HG02623 (cell line): ENCODE data around the gene COL23A1.
"Not testable (repeated sequence)": the region's sequence is repeated elsewhere in the genome, so short reads cannot be mapped to it uniquely, and the experiment has no call there.

Source experiments
- ATAC-seq: cut with Tn5 transposase; IDR thresholded peaks from one replicate; pipeline ENCODE4 v1.9.1; 2021; ENCODE audit warnings: moderate library complexity; ENCODE audit not compliant: unreplicated experiment

The COL23A1 gene

DNA sequence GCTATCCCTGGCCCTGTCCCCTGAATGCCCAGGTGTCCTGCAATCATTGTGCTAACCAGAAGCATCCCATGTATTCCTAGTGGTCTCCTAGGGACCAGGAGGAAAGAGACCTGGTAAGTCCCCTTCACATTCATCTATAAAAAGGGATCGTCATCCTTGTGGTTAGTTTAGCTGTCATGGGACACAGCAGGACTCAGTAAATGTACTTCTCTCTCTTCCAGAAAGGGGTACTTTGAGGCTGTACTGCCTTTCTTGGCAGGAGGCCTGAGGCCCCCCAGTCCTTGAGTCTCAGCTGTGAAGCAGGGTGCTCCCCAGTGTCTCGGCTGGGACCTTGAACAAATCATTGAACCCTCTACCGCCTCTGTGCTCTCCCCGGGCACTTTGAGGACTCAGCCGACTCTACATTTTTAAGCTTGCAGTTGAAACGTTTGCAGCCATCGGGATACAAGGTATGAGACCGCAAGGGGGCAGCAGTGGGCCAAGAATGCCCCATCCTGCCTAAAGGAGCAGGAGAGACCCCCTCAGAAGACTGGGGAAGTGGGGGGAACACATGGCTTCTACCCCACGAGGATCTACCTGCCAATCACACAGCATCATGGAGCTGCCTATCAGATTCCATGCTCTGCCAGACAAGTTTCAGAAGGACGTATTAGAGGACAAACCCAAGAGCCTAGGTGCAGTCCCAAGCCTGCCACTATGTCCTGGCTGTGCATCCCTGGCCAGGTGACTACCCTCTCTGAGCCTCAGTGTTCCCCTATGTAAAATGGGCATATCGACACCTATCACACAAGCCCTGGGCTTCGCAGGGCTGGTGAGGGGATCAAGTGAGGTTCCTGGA is 355.2 kb downstream of the COL23A1 start:
- no peak for ATAC-seq

DNA sequence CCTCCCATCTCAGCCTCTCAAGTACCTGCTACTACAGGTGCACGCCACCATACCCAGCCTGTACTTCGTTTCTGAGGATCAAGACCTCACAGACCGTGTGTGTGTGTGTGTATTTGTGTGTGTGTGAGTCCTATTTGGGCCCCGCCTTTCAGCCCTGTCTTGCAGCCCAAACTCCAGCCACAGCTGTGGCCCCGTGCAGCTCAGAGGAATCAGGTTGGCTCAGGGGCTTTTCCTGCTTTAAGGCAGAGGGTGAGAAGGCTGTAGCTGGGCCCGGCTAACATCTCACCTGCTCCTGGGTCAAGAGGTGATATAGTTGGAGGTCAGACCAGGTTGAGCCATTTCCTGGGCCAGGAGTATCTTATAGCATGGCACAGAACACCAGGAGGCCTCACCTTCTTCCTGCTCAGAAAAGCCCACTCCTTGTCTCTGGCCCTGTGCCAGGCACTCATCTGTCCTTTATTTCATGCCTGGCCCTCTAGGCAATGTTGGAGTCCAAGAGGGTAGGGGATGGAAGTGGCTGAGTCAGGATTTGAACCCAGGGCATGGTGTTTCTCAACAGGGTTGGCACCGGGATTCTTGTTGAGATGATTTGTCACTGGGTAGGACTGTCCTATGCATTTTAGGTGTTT is 356.0 kb downstream of the COL23A1 start:
- ATAC-seq, result no peak

DNA sequence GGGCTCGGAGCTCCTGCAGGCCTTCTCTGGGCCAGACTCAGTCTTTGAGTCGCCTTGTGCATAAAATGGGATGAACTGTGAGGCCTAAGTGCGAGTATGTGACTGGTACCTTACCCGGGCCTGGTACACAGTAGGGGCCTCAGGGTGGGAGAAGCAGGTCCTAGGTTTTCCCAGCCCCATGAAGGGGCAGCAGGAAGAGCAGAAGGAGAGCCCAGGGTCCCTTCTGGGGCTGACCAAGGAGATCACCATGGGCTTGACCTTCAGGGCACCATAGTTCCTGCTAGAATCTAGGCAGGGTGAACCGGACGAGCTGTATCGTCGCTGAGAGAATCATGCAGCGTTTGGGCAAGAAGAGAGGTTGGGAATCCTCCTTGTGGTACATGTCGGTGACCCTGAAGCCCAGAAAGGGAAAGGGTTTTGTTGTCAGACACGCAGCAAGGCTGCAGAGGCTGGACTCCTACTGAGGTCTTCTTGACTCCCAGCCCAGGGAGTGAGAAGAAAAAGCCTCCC is 357.2 kb downstream of the COL23A1 start:
- no peak for ATAC-seq

DNA sequence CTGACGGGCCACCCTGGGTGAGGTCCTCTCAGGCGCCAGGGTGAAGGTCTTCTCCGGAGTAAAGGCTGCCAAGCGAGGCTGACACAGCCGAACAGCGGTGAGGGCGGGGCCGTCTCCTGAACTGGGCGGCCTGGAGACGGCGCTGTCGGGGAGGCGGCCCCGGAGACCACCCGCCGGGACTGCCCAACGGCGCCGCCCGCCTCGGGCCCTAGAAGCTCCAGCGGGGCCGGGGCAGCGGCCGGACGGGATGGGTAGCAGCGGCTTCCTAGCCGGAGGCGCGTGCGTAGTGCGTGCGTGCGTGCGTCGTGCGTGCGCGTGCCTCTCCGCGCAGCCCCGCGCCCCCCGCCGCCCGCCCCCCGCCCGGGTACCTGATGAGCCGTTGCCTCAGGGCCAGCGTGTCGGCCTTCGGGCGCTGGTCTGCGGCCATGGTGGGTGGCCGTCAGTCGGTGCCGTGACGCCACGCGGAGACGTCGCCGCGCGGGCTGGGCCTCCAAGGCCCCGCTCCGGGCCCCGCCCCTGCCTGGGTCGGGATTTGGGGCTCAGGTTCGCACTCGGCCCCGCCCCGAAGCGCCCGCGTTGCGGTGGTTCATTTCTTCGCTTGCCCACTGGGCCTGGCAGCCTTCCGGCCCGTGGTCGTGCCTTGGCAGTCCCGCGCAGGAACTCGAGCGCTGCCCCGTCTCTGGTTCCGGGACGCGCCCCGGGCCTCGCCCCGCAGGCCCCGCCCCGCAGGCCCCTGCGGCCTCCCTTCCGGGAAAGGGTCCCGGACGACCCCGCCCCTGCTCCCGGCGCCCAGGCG is 357.9 kb downstream of the COL23A1 start, which contains the start of gene PHYKPL:
TSS of gene PHYKPL (minus strand) at position 679 of the 796 bp plus-strand sequence. CDS start at position 427, 252 bp downstream.
- peak; percentile 59 for ATAC-seq

DNA sequence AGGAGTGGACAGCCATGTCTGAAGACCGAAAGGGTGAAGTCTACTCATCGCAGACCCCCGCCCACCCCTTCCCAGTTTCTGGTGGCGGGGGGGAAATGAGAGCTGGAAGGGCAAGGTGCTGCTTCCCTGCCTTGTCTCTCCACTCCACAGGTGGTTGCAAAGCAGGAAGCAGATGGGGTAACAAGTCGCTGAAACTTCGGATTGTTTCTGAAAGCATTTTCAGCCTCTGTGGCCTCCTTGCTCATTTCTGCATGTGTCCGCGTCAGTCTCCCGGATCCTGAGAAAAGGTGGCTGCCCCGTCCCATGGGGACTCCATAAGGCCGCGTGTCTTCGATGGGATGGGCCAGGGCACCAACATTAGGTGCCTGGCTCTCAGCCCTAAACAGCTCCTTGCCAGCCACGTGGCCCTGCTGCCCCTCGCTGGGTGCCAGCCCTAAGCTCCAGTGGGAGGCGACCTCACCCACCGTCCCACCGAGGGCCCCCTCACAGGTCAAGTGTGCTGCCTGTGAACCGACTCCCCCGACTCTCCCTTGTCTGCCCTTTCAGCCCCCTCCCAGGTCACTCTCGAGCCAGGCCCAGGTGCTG is 358.6 kb downstream of the COL23A1 start:
- no peak for ATAC-seq

DNA sequence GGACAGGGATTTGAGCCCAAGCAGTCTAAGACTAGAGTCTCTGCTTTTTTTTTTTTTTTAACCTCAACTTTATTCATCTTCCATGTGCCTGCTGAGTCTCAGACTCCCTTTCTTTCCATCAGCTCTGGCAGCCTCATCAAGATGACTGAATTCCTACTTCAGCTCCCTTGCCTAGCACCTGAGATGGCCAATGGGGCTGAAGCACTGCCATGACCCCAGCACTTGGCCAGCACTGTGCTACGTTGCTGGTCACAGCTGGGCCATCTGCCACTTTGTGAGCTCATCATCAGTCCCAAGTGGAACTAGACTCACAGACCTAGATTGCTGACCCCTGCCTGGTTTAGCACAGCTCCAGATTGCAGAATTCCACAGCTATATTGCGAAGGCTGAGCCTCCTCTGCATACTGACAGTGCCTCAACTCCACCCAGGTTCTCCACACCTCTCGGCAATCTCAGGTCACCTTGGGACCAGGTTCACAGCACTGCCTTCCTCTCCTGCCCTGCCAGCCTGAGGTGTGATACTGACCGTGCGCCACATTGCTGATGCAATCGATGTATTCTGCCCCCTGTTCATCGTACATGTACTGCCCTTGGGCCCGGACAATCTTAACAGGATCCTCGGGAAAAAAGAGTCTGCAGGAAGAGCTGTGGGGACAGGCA is 359.2 kb downstream of the COL23A1 start:
- ATAC-seq, result no peak

DNA sequence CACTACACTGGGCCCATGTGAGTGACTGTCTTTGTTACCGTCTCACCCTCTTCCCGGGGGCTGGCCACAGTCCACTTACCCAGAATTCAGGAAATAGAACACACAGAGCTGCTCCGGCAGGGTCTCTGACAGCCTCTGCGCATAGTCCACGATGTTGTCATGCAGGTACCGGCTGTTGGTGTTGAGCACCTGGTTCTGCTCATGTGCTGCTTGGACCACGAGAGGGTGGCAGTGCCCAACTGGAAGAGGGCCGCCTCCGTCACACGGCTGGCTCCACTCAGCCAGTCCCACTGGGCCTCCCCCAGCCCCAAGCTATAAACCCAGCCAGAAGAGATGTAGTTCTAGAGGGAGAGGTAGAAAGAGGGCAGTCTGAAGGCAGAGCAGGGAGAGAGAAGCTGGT is 360.3 kb downstream of the COL23A1 start:
- no peak for ATAC-seq

DNA sequence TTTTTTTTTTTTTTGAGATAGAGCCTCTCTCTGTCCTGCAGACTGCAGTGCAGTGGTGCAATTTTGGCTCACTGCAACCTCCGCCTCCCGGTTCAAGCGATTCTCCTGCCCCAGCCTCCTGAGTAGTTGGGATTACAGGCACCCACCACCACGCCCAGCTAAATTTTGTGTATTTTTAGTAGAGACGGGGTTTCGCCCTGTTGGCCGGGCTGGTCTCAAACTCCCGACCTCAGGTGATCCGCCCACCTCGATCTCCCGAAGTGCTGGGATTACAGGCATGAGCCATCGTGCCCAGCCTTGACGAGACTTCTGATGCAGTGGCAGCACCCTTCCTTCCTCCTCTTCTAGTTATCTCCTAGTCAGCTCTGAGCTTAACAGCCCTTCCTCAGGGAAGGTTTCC is 361.1 kb downstream of the COL23A1 start:
- ATAC-seq, result not testable (repeated sequence)

DNA sequence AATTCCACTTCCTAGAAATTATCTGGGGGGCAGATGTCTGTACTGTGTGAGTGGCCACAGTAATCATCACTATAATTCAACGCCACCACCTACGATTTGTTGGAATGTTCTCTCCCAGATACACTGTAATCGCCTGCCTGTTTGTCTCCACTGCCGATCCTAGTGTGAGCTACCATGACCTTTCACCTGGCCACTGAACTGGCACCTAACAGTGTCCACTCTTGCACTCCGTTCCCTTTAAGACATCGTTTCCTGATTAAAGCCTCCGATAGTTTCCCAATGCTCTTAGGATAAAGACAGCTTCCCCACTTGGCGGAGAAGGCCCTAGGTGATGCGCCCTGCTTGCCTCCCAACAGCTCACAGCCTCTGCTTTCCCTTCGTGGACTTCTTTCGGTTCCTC is 361.6 kb downstream of the COL23A1 start:
- no peak for ATAC-seq

DNA sequence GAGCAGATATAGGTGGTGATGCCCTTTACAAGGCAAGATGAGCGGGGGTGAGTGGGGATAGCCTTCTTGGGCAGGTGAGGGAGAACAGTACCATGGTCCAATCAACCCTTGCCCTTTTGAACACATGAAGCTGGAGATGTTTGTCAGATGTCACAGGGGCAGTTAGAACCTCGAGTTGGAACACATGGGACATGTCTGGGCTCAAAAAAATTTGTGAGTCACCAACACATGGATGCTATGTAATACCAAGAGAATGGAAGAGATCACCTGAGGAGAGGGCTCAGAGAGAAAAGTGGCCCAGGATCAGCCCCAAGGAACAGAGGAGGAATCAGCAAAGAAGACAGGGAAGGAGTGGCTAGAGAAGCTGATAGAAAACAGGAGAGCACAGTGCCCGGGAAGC is 362.3 kb downstream of the COL23A1 start:
- no peak for ATAC-seq

DNA sequence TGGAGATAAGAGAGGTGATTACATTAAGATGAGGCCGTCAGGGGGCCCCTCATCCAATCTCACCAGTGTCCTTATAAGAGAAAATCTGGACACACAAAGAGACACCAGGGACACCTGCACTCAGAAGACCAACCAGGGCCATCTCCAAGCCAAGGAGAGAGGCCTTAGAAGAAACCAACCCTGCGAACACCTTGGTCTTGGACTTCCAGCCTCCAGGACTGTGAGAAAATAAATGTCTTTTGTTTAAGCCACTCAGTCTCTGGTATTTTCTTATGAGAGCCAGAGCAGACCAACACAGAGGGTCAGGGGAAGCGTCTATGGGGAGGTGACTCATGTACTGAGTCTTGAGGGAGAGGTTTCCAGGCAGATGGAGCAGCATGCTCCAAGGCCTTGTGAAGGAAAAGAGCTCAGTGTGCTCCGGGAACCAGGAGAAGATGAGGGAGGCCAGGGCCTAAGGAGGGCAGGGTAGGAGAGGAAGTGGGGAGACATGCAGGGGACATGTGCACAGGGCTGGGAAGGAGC is 363.0 kb downstream of the COL23A1 start:
- ATAC-seq, result no peak

DNA sequence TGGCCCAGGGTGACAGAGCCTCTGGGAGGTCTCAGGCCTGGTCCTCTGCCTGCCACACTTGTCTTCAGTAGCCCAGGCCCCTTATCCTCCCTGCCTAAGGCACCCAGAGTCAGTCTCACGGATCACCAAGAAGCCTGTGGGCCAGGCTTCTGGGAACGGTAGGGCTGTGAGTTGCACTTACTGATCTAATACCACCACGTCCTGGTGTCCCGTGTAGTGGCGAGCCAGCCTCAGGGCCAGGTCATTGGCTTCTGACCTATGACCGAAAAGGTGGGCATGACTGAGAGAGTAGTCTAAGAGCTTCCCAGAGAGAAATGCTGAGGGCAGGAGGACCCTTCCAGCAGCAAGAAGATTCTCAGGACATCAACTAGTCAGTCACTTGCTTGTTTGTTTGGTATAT is 365.0 kb downstream of the COL23A1 start:
- no peak for ATAC-seq

DNA sequence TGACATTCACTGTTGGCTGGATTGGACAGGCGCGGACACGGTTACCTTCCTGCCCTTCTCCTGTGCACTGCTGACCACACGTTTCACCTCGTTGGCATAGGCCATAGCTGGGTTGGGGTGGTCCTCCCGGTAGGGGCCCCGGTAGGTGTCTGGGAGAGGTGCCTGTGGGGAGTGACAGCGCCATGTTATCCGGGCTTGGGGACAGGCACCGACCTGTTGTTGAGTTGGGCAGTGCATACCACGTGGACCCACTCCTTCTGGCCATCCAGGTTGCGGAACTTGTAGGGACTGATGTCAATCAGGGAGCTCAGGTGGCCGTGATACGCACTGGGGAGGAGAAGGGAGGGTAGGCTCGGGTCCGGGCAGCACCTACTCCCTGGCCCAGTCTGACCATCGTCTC is 365.8 kb downstream of the COL23A1 start:
- ATAC-seq, result no peak

DNA sequence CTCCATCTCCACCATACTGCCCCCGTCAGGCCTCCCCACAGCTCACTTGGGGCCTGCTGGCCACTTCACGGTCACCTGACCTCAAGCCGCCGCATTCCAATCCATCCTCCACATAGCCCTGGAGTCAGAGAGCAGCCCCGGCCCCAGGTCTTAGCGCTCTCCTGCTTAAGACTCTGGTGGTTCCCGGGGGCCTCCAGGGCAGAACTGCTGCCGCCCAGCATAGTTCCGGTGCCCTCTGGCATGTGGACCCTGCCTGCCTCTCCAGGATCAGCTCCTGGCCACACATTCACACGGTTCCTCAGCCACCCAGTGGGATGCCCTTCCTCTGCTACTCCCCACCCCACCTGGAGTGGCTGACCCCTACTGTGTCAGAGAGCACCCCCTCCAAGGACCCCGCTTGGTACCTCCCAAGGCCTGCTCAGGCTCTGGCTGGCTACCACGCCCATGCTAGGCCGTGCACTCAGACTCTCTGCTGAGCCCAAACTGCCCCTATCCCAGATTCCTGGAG is 366.3 kb downstream of the COL23A1 start:
- no peak for ATAC-seq

DNA sequence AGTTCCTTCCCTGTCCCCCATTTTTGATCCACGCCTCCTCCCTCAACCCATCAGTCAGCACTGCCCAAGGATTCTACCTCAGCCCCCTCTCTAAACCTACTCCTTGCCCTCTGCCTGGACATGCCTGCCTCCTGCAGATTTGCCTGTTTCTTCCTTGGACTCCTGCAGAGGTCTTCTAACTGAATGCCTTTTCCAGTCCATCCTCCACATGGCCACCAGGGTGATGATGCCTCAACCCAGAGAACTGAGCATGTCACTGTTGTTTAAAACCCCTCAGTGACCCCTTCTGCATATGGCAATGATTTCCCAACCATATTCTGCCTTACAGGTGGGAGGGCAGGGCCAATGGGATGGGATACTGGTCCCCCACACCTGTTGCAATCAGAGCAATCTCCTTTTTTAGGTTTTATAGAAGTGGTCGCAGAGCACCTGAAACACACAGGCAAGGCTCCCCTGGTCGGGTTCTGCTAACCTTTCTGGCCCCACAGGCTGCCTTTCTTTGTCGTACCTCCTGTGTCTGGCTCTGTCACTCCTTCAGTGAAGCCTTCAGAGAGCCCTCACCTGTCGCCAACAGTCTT is 366.9 kb downstream of the COL23A1 start:
- no peak for ATAC-seq

DNA sequence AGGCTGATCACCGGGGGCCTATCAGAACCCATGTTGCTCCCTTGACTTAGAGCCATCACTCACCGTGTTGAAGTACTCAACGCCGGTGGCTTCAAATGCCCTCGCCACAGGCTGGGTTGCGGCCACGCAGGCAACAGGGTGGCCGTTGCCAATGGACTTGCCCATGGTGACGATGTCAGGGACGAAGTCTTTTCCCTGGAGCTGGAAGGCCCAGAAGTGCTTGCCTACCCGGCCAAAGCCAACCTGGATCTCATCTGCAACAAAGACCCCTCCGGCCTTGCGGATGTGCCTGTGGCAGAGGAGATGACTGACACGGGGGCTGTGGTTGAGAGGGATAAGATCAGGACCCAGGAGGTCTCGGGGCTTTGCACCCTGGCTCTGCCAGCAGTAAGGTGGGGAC is 367.9 kb downstream of the COL23A1 start:
- no peak for ATAC-seq

DNA sequence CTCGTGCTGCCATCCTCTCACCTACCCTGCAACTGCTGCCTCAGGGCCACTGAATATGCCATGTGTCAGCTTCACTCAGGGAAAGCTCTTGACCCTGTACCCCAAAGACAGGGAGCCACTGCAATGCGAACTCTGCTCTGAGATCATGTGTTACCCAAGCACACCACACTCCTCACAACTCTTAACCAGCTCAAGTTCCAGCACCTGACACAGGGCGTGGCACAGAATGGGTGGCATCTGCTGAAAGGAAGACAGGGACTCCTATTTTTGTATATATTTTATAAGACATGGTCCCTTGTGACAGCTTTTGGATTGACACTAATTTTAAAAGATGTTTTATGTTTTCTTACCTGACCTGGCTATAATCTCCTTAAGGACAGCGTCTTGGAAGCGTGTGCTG is 368.3 kb downstream of the COL23A1 start:
- ATAC-seq, result no peak

DNA sequence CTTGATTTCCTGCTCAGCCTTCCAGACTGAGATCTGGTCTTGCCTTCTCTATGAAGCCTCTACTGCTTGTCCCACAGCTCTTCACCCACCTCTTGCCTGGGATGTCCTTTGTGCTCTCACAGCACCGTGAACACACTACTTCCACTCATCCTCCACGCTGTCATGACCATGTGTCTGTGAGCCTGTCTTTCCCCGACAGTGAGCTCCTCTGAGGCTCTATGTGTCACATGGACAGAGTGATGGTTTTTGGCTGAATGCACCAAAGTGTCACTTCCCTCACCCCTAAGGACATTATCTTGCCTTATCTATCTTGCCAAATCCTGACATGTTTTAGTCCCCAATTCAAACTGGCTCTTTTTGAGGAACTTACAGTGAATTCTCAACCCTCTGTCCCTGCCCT is 368.9 kb downstream of the COL23A1 start:
- ATAC-seq, result no peak

DNA sequence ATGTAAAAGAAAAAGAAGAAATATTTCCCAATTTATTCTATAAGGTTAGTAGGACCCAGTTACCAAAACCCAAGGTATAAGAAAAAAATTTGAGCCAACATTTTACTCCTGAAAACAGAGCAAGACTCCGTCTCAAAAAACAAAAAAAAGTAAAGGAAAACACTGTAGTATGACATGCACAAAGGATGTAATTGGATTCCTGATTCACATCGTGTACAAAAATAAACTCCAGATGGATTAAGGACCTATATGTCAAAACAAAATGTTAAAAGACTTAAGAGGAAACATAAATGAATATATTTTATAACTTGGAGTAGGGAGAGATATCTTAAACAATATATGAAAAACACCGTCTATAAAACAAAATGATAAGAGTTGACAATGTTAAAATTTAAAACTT is 371.4 kb downstream of the COL23A1 start:
- ATAC-seq, result no peak
